Tibial nerve (tissue), 4 donors: ENCODE results near the gene MS4A18.

Experiments
- EP300 ChIP-seq, 2 donors: sonication (generic); formaldehyde crosslinking; IDR thresholded peaks; one replicate each; pipeline ENCODE4 v1.6.1; 2017; ENCODE audit warnings: antibody characterized with exemption in 2 of 2, mild to moderate bottlenecking in 1 of 2
- POLR2A ChIP-seq, 2 donors: fragments of 450-650 bp; IDR thresholded peaks; one replicate each; pipeline ENCODE4 v1.6.1; 2017; ENCODE audit warnings: antibody characterized with exemption in 2 of 2, mild to moderate bottlenecking in 2 of 2, moderate library complexity in 2 of 2
- TF ChIP-seq, protein P1 (sequence below), 5 experiments: fragments of 200-600 bp in 3 of 5; fragments of 450-650 bp in 2 of 5; sonication (generic) in 3 of 5; IDR thresholded peaks; one replicate each; pipeline ENCODE4 v1.5.1; 2016 to 2019; ENCODE audit warnings: antibody characterized with exemption in 5 of 5, mild to moderate bottlenecking in 3 of 5, moderate library complexity in 2 of 5

DNA sequence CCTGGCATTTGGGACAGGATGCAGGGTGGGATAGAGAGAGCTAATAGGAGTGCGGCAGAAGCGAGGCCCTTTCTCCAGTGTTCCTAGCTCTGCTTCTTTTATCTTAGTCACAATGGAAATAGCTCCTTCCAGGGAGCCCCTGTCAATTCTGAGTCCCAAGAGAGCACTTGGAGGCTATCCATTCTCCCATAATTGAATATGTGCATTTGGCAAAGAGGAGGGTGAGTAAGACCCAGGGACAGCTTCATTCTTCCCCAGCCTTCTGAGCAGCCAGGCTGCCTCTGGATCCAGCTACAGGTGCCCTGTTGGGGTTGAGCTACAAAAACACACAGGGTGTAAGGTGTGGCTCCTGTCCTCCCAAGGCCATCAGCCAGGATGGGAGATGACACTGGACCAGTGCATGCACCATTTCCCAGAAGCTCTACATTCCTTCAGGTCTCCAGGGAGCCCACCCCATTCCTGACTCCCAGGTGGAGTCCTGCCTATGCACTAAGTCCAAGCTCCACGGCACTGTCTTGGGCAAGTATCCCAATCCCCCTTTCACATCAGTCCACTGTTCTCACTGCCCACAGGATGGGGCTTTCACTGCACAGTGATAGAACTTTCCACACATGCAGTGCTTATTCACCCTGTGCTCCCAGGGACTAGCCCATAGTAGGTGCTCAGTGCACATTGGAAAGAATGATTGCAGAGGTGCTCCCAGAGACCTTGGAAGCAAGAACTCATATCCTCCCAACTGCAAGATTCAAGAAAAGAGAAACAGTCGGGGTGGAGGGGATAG is 66.8 kb downstream of the MS4A18 start:
- no peak for TF ChIP-seq EP300 (IDR thresholded peaks at IDR 0.05)
- TF ChIP-seq, protein P1, sequence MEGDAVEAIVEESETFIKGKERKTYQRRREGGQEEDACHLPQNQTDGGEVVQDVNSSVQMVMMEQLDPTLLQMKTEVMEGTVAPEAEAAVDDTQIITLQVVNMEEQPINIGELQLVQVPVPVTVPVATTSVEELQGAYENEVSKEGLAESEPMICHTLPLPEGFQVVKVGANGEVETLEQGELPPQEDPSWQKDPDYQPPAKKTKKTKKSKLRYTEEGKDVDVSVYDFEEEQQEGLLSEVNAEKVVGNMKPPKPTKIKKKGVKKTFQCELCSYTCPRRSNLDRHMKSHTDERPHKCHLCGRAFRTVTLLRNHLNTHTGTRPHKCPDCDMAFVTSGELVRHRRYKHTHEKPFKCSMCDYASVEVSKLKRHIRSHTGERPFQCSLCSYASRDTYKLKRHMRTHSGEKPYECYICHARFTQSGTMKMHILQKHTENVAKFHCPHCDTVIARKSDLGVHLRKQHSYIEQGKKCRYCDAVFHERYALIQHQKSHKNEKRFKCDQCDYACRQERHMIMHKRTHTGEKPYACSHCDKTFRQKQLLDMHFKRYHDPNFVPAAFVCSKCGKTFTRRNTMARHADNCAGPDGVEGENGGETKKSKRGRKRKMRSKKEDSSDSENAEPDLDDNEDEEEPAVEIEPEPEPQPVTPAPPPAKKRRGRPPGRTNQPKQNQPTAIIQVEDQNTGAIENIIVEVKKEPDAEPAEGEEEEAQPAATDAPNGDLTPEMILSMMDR (IDR thresholded peaks at IDR 0.05): no peak
- no peak for TF ChIP-seq POLR2A (IDR thresholded peaks at IDR 0.05)
